ENCODE measurements around the gene SMIM23. TPM values are rescaled to one million over a fixed set of nuclear protein-coding genes. Genes with fewer than 3 reads are reported as not detected.

SMIM23 gene
- total and polyA plus RNA-seq, 2 of the 13 experiments (the other 11 are each of a cell fraction or from before 2014, with no cell fraction given): not detected

- no peaks in the 10 kb centered on the region for H3K79me2 ChIP-seq (ENCODE audit: insufficient read depth, low read length)
- H3K4me2 ChIP-seq (ENCODE audit: low read depth, low read length): no peak overlapping the region
- in situ Hi-C loops (cut with HindIII; ENCODE audit: extremely low pct_ligation_motif_present, low pct_unique_long_range_greater_than_20kb) (no loop called here), intact Hi-C loops (cut with micrococcal nuclease; ENCODE audit: unreplicated experiment) (no loop called here)
- H4K20me1 ChIP-seq (ENCODE audit: insufficient read depth, low read length): no peaks in the 10 kb centered on the region
- H3K4me1 ChIP-seq (ENCODE audit: insufficient read depth, low read length): no peaks in the 10 kb centered on the region
- POLR2A ChIA-PET: no interaction called here
- no peak overlapping the region for H3K4me3 ChIP-seq (replicated peaks in 1 of 3; ENCODE audit: insufficient read depth in 1 of 3, low read depth in 2 of 3, low read length in 3 of 3)
- FAIRE-seq: no peak
- H3K9ac ChIP-seq (ENCODE audit: insufficient read depth, low read depth, low read length): no peak overlapping the region
- no peaks in the 10 kb centered on the region for H3K9me3 ChIP-seq (ENCODE audit: low read length)
- no peak for DNase-seq (ENCODE audit: low spot score)
- no peak overlapping the region for H3K27ac ChIP-seq (ENCODE audit: extremely low read length, insufficient read depth, low read length)
- ATAC-seq: no peak
- no peaks in the 10 kb centered on the region for H3K36me3 ChIP-seq (replicated peaks in 1 of 2; ENCODE audit: control insufficient read depth in 1 of 2, insufficient read depth in 2 of 2, low read length in 2 of 2)
- H2AFZ ChIP-seq (ENCODE audit: low read length): no peak overlapping the region
- 44% methylated on average over 5 of the region's 5 CpGs for WGBS (ENCODE audit: low lambda C conversion rate)
- no peaks in the 10 kb centered on the region for H3K27me3 ChIP-seq (ENCODE audit: control insufficient read depth in 1 of 2, insufficient read depth in 2 of 2, low read length in 2 of 2)
- CTCF ChIA-PET (ENCODE audit: low intra/inter-chr PET ratio, low total read pairs): no interaction called here
- no TSS peak for BruUV-seq (replicated peaks)
- TF ChIP-seq ZNF234 (CRISPR knock-in tag; conservative IDR thresholded peaks at IDR 0.05): no peak
- TF ChIP-seq, protein P1, sequence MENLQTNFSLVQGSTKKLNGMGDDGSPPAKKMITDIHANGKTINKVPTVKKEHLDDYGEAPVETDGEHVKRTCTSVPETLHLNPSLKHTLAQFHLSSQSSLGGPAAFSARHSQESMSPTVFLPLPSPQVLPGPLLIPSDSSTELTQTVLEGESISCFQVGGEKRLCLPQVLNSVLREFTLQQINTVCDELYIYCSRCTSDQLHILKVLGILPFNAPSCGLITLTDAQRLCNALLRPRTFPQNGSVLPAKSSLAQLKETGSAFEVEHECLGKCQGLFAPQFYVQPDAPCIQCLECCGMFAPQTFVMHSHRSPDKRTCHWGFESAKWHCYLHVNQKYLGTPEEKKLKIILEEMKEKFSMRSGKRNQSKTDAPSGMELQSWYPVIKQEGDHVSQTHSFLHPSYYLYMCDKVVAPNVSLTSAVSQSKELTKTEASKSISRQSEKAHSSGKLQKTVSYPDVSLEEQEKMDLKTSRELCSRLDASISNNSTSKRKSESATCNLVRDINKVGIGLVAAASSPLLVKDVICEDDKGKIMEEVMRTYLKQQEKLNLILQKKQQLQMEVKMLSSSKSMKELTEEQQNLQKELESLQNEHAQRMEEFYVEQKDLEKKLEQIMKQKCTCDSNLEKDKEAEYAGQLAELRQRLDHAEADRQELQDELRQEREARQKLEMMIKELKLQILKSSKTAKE (CRISPR knock-in tag; IDR thresholded peaks at IDR 0.05; ENCODE audit: borderline replicate concordance): no peak
- TF ChIP-seq PHB2 (IDR thresholded peaks at IDR 0.05; ENCODE audit: partially characterized antibody): no peak
- TF ChIP-seq, protein P2, sequence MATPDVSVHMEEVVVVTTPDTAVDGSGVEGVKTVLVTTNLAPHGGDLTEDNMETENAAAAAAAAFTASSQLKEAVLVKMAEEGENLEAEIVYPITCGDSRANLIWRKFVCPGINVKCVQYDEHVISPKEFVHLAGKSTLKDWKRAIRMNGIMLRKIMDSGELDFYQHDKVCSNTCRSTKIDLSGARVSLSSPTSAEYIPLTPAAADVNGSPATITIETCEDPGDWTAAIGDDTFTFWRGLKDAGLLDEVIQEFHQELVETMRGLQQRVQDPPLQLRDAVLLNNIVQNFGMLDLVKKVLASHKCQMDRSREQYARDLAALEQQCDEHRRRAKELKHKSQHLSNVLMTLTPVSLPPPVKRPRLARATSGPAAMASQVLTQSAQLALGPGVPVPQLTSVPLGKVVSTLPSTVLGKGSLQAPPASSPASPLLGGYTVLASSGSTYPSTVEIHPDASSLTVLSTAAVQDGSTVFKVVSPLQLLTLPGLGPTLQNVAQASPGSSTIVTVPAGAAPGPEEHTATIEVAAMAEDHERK (CRISPR knock-in tag; IDR thresholded peaks at IDR 0.05; ENCODE audit: low read depth): no peak
- TF ChIP-seq ZBTB40 (IDR thresholded peaks at IDR 0.05): no peak
- no peak for TF ChIP-seq ZBTB40 (CRISPR knock-in tag; IDR thresholded peaks at IDR 0.05)
- no peak for TF ChIP-seq ZNF343 (CRISPR knock-in tag; IDR thresholded peaks at IDR 0.05)
- no peak for TF ChIP-seq GLI4 (CRISPR knock-in tag; IDR thresholded peaks at IDR 0.05; ENCODE audit: borderline replicate concordance)
- no peak for TF ChIP-seq ZFP37 (CRISPR knock-in tag; IDR thresholded peaks at IDR 0.05; ENCODE audit: borderline replicate concordance)
- TF ChIP-seq, protein P3, sequence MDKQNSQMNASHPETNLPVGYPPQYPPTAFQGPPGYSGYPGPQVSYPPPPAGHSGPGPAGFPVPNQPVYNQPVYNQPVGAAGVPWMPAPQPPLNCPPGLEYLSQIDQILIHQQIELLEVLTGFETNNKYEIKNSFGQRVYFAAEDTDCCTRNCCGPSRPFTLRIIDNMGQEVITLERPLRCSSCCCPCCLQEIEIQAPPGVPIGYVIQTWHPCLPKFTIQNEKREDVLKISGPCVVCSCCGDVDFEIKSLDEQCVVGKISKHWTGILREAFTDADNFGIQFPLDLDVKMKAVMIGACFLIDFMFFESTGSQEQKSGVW (CRISPR knock-in tag; IDR thresholded peaks at IDR 0.05; ENCODE audit: borderline replicate concordance): no peak
Measured at GRCh38 chr5:171797543-171797942, 11.9 kb downstream of the SMIM23 start.
